NB4 (cell line): ENCODE measurements around the gene ITGA2B.

ENCODE experiments used
- DNase-seq: peaks from one replicate; pipeline ENCODE4 v3.0.0; 2010; ENCODE audit warnings: low read depth
- H3K4me3 ChIP-seq: one replicate; pipeline ENCODE4 v1.5.1; 2011; ENCODE audit warnings: mild to moderate bottlenecking, low read depth, low read length, moderate library complexity
- MYC ChIP-seq: IDR thresholded peaks from 2 replicates; pipeline ENCODE4 v1.6.1; 2011; ENCODE audit warnings: low read depth, low read length
- POLR2A ChIP-seq: IDR thresholded peaks from 2 replicates; pipeline ENCODE4 v1.6.1; 2011; ENCODE audit warnings: mild to moderate bottlenecking; ENCODE audit not compliant: insufficient read length; ENCODE audit errors: extremely low read depth
- TF ChIP-seq, protein P1 (sequence below): IDR thresholded peaks from 2 replicates; pipeline ENCODE4 v1.6.1; 2011; ENCODE audit warnings: low read depth, low read length
- TF ChIP-seq, protein P2 (sequence below): IDR thresholded peaks from one replicate; pipeline ENCODE4 v1.5.1; 2012; ENCODE audit warnings: low read depth, low read length

Gene ITGA2B

DNA sequence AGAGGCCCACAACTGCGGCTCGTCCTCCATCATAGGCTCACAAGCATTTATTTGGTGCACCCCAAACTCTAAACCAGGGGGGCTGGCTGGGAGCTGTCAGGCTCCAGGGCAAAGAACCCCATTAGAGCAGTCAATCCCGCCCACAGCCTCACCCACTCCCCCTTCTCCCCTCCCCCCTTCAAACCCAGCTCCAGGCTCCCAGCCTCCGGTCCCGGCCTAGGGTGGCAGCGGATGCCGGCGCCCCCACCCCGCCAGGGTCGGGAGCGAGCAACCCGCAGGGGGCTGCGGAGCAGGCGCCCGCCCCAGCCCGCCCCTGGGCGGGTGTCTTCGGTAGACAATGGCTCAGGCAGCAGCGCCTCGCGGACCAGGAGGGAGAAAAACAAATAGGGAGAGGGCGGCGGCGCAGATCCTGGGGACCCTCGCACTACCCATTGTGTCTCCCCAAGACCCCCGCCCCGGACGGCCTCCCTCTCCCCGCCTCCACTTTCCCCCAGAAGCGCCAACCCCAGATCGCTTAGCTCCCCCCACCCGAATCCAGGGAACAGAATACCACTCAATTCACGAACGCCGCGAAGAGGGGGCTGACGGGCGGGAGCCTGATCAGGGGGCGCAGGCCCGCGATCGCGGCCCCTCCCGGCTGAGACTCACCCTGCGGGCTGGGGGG lies 26.4 kb downstream of the ITGA2B start:
- TF ChIP-seq MYC: no peak
- no peak for TF ChIP-seq POLR2A
- TF ChIP-seq, protein P1, sequence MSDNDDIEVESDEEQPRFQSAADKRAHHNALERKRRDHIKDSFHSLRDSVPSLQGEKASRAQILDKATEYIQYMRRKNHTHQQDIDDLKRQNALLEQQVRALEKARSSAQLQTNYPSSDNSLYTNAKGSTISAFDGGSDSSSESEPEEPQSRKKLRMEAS: no peak
- TF ChIP-seq, protein P2, sequence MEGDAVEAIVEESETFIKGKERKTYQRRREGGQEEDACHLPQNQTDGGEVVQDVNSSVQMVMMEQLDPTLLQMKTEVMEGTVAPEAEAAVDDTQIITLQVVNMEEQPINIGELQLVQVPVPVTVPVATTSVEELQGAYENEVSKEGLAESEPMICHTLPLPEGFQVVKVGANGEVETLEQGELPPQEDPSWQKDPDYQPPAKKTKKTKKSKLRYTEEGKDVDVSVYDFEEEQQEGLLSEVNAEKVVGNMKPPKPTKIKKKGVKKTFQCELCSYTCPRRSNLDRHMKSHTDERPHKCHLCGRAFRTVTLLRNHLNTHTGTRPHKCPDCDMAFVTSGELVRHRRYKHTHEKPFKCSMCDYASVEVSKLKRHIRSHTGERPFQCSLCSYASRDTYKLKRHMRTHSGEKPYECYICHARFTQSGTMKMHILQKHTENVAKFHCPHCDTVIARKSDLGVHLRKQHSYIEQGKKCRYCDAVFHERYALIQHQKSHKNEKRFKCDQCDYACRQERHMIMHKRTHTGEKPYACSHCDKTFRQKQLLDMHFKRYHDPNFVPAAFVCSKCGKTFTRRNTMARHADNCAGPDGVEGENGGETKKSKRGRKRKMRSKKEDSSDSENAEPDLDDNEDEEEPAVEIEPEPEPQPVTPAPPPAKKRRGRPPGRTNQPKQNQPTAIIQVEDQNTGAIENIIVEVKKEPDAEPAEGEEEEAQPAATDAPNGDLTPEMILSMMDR: no peak
- DNase-seq: peak; percentile 37
- peak overlapping the region; percentile 25 for H3K4me3 ChIP-seq

DNA sequence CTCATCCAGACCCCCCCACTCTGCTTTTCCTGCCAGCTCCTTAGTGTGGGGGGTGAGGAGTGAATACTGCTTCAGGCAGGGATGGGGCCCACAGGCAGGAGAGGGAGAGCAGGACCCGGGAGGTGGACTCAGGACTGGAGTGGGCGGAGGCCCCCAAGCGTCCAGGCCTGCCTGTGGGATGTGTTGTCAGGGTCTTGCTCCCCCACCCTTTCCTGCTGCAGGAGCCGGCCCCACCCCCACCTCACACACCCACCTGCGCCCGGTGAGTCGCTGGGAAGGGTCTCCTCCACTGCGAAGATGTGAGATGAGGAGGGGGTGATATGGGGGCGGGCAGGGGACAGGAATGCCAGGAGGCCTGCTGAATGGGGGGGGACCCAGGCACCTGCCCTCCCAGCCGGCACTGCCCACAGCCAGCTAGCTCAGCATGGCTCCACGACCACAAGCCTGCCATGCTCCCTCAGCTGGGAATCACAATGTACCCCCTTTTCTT lies 26.9 kb downstream of the ITGA2B start:
- DNase-seq: no peak
- TF ChIP-seq POLR2A: no peak
- TF ChIP-seq, protein P1: no peak
- TF ChIP-seq MYC: no peak
- TF ChIP-seq, protein P2: no peak
- H3K4me3 ChIP-seq: no peak overlapping the region

DNA sequence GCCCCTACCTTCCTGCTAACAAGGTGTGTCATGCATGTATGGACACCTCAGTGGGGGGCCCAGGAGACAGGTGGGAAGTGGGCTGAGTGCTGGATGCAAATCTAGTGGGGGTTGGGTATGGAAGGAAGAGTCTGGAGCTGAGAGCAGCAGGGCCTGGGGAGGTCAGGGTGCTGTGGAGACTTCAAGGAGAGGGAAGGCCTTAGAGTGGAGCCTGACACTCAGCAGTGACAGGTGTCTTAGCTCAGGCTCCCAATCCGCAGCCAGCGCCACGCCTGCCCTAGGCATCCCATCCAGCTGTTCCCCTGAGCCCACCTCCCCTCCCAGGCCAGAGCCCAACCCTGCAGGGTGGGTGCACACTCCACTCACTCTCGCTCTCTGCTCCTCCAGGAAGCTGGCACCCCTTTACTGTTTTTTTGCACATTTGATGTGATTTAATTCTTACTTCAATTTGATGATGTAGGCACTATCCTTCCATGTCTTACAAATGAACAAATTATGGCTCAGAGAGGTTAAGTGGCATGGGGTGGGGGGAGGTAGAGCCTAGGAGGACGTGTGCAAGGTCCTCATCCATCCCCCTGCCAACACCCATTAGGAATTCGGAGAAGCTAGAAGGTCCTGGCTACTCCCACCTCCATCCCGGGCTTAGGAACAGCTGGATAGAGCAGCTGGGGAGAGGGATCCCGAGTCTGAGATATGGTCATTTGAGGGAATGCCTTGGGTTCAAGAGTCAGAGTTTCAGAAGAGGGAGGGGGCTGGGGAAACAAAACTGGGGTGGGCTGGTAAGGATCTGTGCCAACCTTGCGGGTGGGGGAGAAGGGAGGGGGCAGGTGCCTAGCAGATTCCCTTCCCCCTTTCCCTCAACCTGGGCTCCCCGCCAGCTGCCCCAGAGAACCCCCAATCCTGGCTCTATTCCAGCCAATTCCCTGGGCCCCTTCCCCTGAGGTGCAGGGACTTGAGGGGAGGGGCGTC lies 27.9 kb downstream of the ITGA2B start:
- TF ChIP-seq, protein P2: no peak
- TF ChIP-seq MYC (no peak), POLR2A (no peak)
- TF ChIP-seq, protein P1: no peak
- DNase-seq: no peak
- no peak overlapping the region for H3K4me3 ChIP-seq

DNA sequence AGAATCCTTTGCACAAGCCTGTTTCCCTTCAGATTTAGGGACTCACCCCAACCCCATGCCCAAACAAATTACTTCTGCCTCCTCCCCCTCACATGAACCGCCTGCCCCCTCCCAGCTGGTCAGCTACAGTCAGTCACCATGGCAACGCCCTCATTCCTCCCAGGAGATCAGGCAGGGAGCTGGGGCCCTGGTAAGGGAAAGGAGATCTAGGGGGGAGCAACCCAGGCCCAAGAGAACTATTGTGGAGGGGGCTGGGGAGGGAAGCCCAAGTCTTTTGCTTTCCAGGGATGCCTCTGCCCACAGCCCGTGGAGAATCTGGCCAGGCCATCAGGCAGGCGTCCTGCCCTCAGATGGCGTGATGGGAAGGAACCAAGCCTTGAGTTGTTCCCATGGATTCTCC lies 28.6 kb downstream of the ITGA2B start:
- TF ChIP-seq POLR2A (no peak), MYC (no peak)
- TF ChIP-seq, protein P1: no peak
- TF ChIP-seq, protein P2: no peak
- H3K4me3 ChIP-seq: no peak overlapping the region
- no peak for DNase-seq

DNA sequence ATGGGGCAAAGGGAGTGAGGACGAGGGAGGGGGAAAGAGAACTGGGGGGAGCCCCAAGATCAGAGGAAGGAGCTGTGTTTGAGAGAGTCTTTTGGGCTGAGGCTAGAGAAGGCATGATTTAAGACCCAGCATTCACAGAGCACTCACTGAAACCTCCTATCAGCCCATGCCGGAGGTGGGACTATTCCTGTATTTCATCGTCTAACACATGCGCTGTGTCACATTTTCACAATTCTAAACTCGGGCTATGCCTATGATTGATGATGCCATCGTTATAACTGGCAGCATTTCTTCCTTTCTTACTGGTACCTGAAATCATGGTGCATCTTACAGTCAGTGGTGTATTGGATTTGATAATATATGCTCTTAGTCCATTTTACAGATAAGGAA lies 29.3 kb downstream of the ITGA2B start:
- no peak overlapping the region for H3K4me3 ChIP-seq
- no peak for DNase-seq
- TF ChIP-seq, protein P1: no peak
- TF ChIP-seq, protein P2: no peak
- TF ChIP-seq MYC (no peak), POLR2A (no peak)
